HG02852 (cell line): ENCODE results near the gene HEMGN.
"Not testable (repeated sequence)": the region's sequence is repeated elsewhere in the genome, so short reads cannot be mapped to it uniquely, and the experiment has no call there.

Experiments
- ATAC-seq: cut with Tn5 transposase; IDR thresholded peaks from one replicate; pipeline ENCODE4 v1.9.1; 2021; ENCODE audit warnings: mild to moderate bottlenecking, moderate library complexity; ENCODE audit not compliant: unreplicated experiment

HEMGN gene

GRCh38 chr9:97938081-97938644 is at the start of gene HEMGN:
TSS of gene HEMGN (minus strand) at chr9:97938172. CDS start at chr9:97938136, 36 bp downstream.
- no peak for ATAC-seq

GRCh38 chr9:97987487-97987886 is 49.5 kb upstream of the HEMGN start:
- no peak for ATAC-seq

- ATAC-seq: no peak
Observed at GRCh38 chr9:97985058-97985861, 47.3 kb upstream of the HEMGN start.

- peak; percentile 25 for ATAC-seq
Observed at GRCh38 chr9:97984188-97985057, 46.5 kb upstream of the HEMGN start.

GRCh38 chr9:97983589-97984187 is 45.7 kb upstream of the HEMGN start:
- peak; percentile 11 for ATAC-seq

- ATAC-seq: peak; percentile 65
Observed at GRCh38 chr9:97982683-97983588, 45.0 kb upstream of the HEMGN start, which contains the start of gene ANP32B. TSS of gene ANP32B (plus strand) at chr9:97983341. CDS start at chr9:97983556, 215 bp downstream.

GRCh38 chr9:97981846-97982682 is 44.1 kb upstream of the HEMGN start:
- ATAC-seq: no peak

GRCh38 chr9:97980918-97981845 is 43.2 kb upstream of the HEMGN start:
- ATAC-seq: no peak

- ATAC-seq: no peak
Observed at GRCh38 chr9:97980479-97980803, 42.5 kb upstream of the HEMGN start.

GRCh38 chr9:97979788-97980478 is 42.0 kb upstream of the HEMGN start:
- no peak for ATAC-seq

- ATAC-seq: no peak
Observed at GRCh38 chr9:97978371-97979130, 40.6 kb upstream of the HEMGN start.

GRCh38 chr9:97976633-97977032 is 38.7 kb upstream of the HEMGN start:
- ATAC-seq: not testable (repeated sequence)

- ATAC-seq: no peak
Observed at GRCh38 chr9:97975376-97975775, 37.4 kb upstream of the HEMGN start.

GRCh38 chr9:97972753-97973152 is 34.8 kb upstream of the HEMGN start:
- ATAC-seq: no peak

- no peak for ATAC-seq
Observed at GRCh38 chr9:97970165-97970564, 32.2 kb upstream of the HEMGN start.

GRCh38 chr9:97969014-97969413 is 31.0 kb upstream of the HEMGN start:
- ATAC-seq: no peak

GRCh38 chr9:97966493-97966892 is 28.5 kb upstream of the HEMGN start:
- ATAC-seq: no peak
